GM08714 (cell line): ENCODE results near the gene NPR3.

Experiments used
- H3K4me3 ChIP-seq: fragments of 200-500 bp; sonication (Bioruptor generic); 2 replicates; pipeline ENCODE4 v1.5.1; 2014; ENCODE audit warnings: mild to moderate bottlenecking, low read length, inconsistent platforms
- ZNF274 ChIP-seq: IDR thresholded peaks from 2 replicates; pipeline ENCODE4 v1.6.1; 2012; ENCODE audit warnings: mild to moderate bottlenecking, low read depth, low read length

Gene NPR3

GRCh38 chr5:32726086-32726557 lies 15.0 kb downstream of the NPR3 start:
- TF ChIP-seq ZNF274, result no peak
- no peak overlapping the region for H3K4me3 ChIP-seq

DNA sequence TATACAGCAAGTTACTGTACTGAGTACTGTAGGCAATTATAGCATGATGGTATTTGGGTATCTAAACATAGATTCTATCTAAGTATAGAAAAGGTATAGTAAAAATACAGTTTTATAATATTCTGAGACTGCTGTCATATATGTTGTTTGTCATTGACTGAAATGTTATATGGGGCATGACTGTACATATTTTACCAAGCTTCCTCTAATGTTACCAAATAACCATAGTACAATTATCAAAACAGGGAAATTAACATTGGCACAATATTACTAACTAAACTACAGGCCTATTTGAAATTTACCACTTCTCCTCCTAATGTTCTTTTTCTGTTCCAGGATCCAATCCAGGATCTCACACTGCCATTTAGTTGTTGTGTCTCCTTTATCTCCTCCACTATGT lies 18.5 kb downstream of the NPR3 start:
- no peak for TF ChIP-seq ZNF274
- no peak overlapping the region for H3K4me3 ChIP-seq

GRCh38 chr5:32733590-32734340 lies 22.6 kb downstream of the NPR3 start:
- no peak for TF ChIP-seq ZNF274
- H3K4me3 ChIP-seq, result no peak overlapping the region

DNA sequence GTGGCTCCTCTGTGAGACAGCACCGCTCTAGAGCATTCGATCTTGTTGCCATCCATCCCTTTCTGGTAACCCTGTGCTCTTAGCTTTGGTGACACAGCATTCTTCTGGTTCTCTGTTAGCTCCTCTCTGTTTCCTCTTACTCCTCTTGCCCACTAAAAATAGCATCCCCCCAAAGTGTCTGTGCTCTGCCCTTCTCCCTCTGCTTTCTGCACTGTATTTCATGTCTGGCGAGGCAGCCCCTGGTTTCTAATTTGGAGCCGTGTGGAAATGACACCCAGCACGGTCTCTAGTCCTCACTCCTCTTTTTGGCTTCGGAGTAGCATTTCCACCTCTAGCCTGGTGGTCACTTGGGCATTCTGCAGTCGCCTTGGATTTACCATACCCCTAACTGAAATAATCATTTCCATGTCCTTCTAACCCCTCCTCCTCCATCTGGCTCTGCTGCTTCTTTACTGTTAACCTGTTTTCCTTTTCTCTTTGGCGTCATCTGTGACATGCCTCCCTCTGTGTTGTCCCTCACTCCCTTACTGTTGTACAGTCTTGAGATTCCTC lies 23.8 kb downstream of the NPR3 start:
- TF ChIP-seq ZNF274, result no peak
- no peak overlapping the region for H3K4me3 ChIP-seq

- no peak for TF ChIP-seq ZNF274
- no peak overlapping the region for H3K4me3 ChIP-seq
Observed at GRCh38 chr5:32735512-32735911, 24.4 kb downstream of the NPR3 start.

- TF ChIP-seq ZNF274, result no peak
- no peak overlapping the region for H3K4me3 ChIP-seq
Observed at GRCh38 chr5:32736842-32737241, 25.7 kb downstream of the NPR3 start.

- H3K4me3 ChIP-seq, result no peak overlapping the region
- TF ChIP-seq ZNF274, result no peak
Observed at GRCh38 chr5:32740651-32741050, 29.5 kb downstream of the NPR3 start.

DNA sequence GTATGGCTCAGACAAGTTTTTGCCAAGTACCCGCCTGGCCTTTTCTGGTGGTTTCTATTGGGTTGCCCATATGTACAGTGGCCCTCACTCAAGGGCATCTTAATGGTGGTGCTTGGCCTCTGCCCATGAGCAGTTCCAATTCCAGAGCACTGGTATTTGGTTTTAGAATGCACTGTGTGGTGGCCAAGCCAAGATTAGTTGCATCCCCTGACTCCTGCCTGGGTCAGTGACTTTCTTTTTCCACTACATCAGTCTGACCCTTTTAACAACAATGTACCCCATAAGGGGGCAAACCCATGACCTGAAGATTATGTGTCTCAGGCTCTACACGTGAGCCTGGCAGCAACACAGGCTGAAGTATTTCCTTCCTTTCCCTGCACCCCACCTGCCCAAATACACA lies 34.2 kb downstream of the NPR3 start:
- no peak overlapping the region for H3K4me3 ChIP-seq
- TF ChIP-seq ZNF274, result no peak

GRCh38 chr5:32752411-32752810 lies 41.3 kb downstream of the NPR3 start:
- no peak overlapping the region for H3K4me3 ChIP-seq
- no peak for TF ChIP-seq ZNF274

DNA sequence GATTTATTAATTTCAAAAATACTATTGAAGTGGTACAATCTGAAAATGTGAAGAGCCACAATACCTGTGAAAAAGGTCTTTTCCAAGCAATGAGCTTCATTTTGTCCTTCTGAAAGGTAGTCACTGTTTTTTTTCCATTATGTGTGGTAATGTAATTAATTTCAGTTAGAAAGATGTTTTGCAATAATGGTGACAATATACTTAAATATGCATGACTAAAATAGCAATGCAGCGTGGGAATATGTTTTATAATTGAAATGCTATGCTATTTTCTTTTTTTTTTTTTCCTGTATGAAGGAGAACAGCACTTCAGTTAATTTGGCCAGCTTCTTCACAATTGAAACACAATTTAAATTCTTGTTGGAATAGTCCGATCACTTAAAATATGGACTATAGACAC lies 41.9 kb downstream of the NPR3 start:
- no peak for TF ChIP-seq ZNF274
- no peak overlapping the region for H3K4me3 ChIP-seq

GRCh38 chr5:32753765-32754164 lies 42.6 kb downstream of the NPR3 start:
- no peak overlapping the region for H3K4me3 ChIP-seq
- TF ChIP-seq ZNF274, result no peak

DNA sequence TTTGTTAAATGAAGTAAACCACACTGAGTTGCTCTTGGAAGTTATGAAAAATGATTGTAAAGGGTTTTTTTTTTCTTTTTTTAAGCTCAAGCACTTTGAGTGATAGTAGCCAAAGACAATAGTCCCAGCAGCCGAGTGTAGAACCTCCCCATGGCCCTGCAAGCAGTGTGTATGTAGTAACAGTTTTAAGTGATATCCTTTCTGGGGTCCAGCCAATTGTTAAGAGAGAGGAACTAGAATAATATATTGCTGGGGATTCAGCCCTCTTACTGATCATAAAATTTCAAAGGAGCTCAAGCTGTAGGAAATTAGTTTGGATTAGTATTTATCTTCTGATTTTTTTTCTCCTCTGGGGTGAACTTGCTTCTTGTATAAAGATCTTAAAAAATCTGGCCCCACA lies 43.2 kb downstream of the NPR3 start:
- no peak for TF ChIP-seq ZNF274
- H3K4me3 ChIP-seq, result no peak overlapping the region

DNA sequence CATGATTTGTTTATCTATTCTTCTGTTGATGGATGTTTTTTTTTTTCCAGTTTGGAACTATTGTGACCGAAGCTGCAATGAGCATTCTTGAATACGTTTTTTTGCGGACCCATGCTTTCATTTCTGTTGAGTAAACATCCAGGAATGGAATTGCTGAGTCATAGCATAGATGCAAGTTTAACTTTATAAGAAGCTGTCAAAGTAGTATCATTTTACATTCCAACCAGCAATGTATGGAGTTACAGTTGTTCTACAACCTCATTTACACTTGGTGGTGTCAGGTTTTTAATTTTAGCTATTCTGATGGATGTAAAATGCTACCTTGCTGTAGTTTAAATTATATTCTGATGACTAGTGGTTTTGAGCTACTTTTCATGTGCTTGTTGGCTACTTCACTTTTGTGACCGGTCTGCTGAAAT lies 49.0 kb downstream of the NPR3 start:
- TF ChIP-seq ZNF274, result no peak
- no peak overlapping the region for H3K4me3 ChIP-seq

GRCh38 chr5:32765266-32765665 lies 54.1 kb downstream of the NPR3 start:
- TF ChIP-seq ZNF274, result no peak
- no peak overlapping the region for H3K4me3 ChIP-seq

DNA sequence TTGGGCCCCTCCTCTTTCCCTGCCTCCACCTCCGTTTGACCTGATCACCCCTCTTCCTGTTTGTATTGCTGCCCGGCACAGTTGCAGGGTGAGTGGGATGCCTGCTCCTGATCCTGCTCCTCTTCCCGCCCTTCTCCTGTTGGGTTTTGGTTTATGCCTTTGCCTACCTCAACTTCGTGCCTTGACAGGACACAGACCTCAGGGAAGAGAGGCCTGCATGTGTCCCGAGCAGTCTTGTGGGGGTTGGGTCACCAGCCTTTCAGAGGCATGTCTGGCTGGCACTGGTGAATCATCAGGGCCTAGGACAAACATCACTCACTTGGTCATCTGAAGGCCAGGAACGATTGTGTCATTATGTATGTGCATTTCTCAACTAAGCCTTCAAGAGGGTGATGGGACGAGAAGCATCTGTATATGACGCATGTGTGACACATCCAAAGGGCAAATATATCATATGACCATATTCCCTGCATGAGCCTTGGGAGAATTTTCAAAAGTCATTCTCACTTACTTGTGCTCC lies 56.9 kb downstream of the NPR3 start:
- H3K4me3 ChIP-seq, result no peak overlapping the region
- TF ChIP-seq ZNF274, result no peak
